IPS-20b (cell line): ENCODE measurements around the gene SNAI3.
"Not testable (repeated sequence)": the region's sequence is repeated elsewhere in the genome, so short reads cannot be mapped to it uniquely, and the experiment has no call there.

ENCODE experiments used
- H3K27ac ChIP-seq: one replicate; pipeline ENCODE4 v1.5.1; 2013; ENCODE audit warnings: low read length
- H3K27me3 ChIP-seq: 2 replicates; pipeline ENCODE4 v1.6.1; 2013; ENCODE audit warnings: mild to moderate bottlenecking, low read length, inconsistent platforms; ENCODE audit not compliant: insufficient read depth
- H3K36me3 ChIP-seq: 2 replicates; pipeline ENCODE4 v1.6.1; 2013; ENCODE audit warnings: low read depth, mild to moderate bottlenecking, inconsistent platforms, low read length, moderate library complexity; ENCODE audit not compliant: insufficient read depth
- H3K4me1 ChIP-seq: 2 replicates; pipeline ENCODE4 v1.6.1; 2013; ENCODE audit warnings: mild to moderate bottlenecking, control low read depth, inconsistent platforms, low read length, moderate library complexity; ENCODE audit not compliant: insufficient read depth
- H3K4me3 ChIP-seq: 2 replicates; pipeline ENCODE4 v1.5.1; 2013; ENCODE audit warnings: mild to moderate bottlenecking, low read length, inconsistent platforms
- H3K9ac ChIP-seq: 2 replicates; pipeline ENCODE4 v1.6.1; 2013; ENCODE audit warnings: low read depth, mild to moderate bottlenecking, inconsistent platforms, low read length, moderate library complexity
- H3K9me3 ChIP-seq: 2 replicates; pipeline ENCODE4 v1.6.1; 2013; ENCODE audit warnings: mild to moderate bottlenecking, low read depth, low read length, inconsistent platforms; ENCODE audit not compliant: insufficient read depth

The SNAI3 gene

DNA sequence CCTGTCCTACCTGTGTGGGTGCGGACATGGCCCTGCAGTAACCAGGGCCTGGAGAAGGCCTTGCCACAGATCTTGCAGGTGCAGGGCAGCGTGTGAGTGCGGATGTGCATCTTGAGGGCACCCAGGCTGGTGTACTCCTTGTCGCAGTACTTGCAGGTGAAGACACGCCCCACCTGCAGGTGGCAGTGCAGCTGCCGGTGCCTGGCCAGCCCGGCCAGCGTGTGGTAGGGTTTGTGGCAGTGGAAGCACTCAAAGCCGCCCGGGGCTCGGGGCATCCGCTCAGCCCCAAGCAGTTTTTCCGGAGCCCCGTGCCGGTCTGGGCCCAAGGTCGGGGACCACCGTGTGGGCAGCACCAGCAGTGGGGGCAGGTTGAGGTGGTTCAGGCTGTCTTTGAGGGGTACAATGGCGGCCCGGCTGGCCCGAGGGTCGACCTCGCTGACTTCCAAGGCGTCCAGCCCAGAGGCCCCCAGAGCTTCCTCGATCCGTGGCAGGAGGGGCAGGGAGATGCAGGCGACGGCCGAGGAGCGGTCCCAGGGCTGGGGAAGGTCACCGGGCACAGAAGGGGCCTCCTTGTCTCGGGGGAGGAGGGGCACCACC, 5.1 kb downstream of the SNAI3 start:
- Histone ChIP-seq H3K4me3 (no peak overlapping the region), H3K9ac (no peak overlapping the region), H3K27me3 (peaks cover 24% of the 10 kb centered on the region), H3K4me1 (peaks cover 5% of the 10 kb centered on the region; the same call in 1 of the 2 replicates), H3K36me3 (no peaks in the 10 kb centered on the region), H3K9me3 (no peaks in the 10 kb centered on the region), H3K27ac (no peak overlapping the region)

DNA sequence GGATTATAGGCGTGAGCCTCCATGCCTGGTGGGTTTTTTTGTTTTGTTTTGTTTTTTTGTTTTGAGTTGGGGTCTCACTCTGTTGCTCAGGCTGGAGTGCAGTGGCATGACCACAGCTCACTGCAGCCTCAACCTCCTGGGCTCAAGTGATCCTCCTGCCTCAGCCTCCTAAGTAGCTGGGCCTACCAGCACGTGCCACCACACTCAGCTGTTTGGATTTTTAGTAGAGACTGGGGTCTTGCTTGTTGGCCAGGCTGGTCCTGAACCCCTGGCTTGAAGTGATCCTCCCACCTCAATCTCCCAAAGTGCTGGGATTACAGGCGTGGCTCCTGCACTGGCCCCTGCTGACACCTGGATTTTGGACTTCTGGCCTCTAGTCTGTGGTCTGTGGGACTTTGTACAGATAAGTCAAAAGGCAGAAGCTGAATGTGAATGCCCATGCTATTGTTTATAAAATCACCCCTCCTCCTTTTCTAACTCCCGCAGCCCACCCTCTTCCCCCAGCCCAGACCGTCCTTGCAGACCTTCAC, 5.7 kb downstream of the SNAI3 start:
- Histone ChIP-seq H3K27me3 (peaks cover 19% of the 10 kb centered on the region), H3K27ac (no peak overlapping the region), H3K4me3 (no peak overlapping the region), H3K36me3 (no peaks in the 10 kb centered on the region), H3K9me3 (no peaks in the 10 kb centered on the region), H3K4me1 (peaks cover 4% of the 10 kb centered on the region; the same call in 1 of the 2 replicates), H3K9ac (no peak overlapping the region)

DNA sequence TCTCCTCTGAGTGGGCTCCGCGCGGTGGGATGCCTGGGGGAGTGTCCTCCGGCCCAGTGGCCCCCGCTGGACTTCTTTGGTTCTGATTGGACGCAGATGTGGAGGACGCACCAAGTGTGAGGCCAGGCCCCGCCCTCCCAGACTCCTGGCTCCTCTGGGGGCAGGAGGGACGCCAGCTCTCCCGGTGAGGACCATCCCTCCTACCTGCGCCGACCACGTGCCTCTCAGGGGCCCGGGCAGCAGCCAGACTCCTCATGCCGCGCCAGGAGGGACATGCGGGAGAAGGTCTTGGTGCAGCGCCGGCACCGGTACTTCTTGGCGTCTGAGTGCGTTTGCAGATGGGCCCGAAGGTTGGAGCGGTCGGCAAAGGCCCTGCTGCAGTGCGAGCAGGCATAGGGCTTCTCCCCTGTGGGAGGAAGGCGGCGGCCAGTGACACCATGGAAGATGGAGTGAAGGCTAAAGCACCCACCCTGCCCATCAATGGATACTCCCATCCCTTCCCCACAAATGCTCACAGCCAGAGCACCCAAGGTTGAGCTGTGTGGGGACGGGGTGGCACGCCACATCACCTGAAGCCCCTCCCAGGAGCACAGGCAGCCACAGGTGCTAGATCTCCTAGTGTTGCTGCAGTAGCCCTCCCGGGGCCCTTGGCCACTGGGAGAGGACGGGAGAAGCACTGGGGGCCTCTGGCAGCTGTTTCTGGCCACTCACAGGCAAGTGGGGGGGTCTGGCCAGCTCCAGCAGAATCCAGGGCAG, 7.9 kb downstream of the SNAI3 start:
- no peaks in the 10 kb centered on the region for H3K27me3 ChIP-seq
- no peak overlapping the region for H3K27ac ChIP-seq
- no peaks in the 10 kb centered on the region for H3K36me3 ChIP-seq
- H3K9me3 ChIP-seq = no peaks in the 10 kb centered on the region
- H3K4me3 ChIP-seq = no peak overlapping the region
- H3K4me1 ChIP-seq = no peaks in the 10 kb centered on the region
- H3K9ac ChIP-seq = no peak overlapping the region

DNA sequence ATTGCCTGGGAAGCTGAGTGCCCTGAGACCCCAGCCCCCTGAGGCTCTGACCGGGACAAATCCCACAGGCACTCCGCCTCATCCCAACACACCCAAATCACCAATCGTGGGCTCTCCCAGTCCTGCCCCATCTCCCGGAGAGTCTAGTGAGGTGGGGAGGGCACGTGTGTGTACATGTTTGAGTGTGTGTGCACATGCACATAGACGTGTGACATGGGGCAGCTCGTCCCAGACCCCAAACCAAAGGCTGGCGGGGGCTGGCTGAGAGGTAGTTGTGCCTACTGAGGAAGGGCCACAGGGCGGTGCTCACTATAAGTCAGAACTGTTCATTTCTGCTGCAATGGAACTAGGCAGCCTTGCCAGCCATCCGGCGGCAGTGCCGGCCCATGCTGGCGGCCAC, 8.6 kb downstream of the SNAI3 start:
- Histone ChIP-seq H3K27me3 (no peaks in the 10 kb centered on the region), H3K9ac (no peak overlapping the region), H3K4me3 (no peak overlapping the region), H3K4me1 (peaks cover 2% of the 10 kb centered on the region; the same call in 1 of the 2 replicates), H3K9me3 (no peaks in the 10 kb centered on the region), H3K36me3 (no peaks in the 10 kb centered on the region), H3K27ac (no peak overlapping the region)

DNA sequence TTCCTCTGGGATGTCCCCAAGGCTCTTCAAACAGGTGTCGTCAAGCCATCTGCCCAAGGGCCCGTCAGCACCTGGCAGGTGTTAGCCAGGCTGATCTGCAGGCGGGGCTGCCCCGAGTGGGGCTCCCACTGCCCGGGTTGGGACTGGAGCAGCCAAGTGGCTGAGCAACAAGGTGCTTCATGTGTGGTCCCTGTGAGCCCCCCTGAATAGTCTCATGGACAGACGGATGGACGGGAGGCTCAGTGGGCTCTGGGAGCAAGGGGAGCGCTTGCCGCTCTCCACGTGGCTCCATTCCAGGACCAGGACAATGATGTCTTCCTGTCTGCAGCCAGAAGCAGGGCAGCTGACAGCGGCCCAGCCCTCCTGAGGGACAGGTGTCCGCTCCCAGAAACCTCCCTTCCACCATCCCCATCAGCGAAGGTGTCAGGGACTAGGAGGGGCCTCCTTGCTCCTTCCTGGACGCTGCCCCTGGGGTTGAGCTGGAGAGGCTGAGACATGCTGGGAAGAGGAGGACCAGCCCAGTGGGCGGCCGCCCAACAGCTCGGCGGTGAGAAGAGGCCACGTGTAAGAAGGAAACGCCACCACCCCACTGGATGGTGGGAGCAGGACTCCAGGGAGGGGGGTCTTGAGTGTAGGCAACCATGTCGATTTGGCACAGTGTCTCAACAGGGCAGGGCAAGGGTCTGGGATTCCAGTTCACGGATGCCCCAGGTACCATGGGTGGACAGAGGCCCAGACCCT, 9.6 kb downstream of the SNAI3 start:
- Histone ChIP-seq H3K36me3 (no peaks in the 10 kb centered on the region), H3K27me3 (no peaks in the 10 kb centered on the region), H3K9ac (no peak overlapping the region), H3K9me3 (no peaks in the 10 kb centered on the region), H3K4me1 (peaks cover 2% of the 10 kb centered on the region; the same call in 1 of the 2 replicates), H3K4me3 (no peak overlapping the region), H3K27ac (no peak overlapping the region)

DNA sequence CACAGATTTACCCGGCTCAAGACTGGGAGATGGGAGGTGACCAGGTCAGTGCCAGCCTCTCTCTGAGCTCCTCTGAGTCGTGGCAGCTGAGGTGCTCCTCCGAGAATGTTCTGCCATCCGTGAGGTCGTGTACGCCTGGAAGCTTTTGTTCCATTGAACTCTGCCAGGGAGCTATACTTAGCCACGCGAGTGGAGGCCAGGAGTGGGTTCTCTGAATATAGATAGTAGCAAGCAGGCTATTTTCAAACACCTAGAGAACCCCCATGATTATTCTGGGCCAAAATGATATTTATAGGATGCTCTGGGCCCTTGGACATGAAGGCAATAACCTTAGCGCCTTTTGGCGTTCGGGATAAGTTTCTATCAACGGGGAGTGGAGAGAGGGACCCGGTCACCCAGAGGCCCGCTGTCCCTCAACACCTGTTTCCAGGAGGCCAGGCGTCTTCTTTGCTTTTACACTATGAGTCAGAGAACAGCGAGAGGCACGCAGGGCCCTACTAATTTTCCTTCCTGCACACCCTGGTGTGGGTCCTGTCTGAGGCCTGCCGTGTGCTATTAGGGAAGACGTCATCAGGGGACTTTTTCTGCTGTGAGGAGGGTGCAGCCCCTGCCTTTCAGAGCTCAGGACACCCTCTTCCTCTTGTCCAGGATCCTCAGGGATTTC, 12.5 kb downstream of the SNAI3 start:
- Histone ChIP-seq H3K36me3 (no peaks in the 10 kb centered on the region), H3K4me1 (peaks cover 2% of the 10 kb centered on the region; the same call in 1 of the 2 replicates), H3K27me3 (no peaks in the 10 kb centered on the region), H3K4me3 (no peak overlapping the region), H3K27ac (no peak overlapping the region), H3K9me3 (no peaks in the 10 kb centered on the region), H3K9ac (no peak overlapping the region)

DNA sequence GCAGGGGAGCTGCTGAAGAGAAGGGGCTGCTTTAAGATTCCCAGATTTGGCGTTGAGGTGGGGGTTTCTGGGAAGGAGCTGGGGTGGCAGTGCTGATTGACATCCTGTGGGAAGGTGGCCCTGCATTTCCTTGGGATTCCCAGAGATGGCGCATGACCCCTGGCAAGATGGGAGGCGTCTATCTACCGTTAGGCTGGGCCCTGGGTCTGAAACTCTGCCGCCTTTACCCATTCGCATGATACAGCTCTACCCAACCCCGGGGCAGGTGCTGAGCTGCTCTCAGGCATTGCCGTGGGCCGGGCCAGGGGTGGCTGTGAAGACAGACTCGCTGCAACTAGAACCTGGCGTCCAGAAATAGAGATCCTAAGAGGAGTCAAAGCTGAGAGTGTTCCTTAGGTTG, 13.5 kb downstream of the SNAI3 start:
- Histone ChIP-seq H3K27me3 (no peaks in the 10 kb centered on the region), H3K9me3 (no peaks in the 10 kb centered on the region), H3K27ac (no peak overlapping the region), H3K4me3 (no peak overlapping the region), H3K36me3 (no peaks in the 10 kb centered on the region), H3K4me1 (peaks cover 2% of the 10 kb centered on the region; the same call in 1 of the 2 replicates), H3K9ac (peak overlapping the region; percentile 45; the same call in 1 of the 2 replicates)

DNA sequence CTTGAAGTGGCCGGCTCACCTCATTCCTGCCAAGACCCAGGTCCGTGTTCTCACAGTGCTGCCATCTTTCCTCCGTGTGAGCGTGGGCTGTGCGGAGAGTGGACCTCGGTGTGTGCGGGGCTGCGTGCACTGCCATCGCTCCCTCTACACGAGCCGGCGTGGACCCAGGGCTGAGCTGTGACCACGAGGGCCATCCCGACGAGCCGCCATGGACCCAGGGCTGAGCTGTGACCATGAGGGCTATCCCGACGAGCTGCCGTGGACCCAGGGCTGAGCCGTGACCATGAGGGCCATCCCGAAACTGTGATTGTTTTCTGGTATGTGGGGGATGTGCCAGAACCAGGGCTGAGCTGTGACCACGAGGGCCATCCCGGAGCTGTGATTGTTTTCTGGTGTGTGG, 14.5 kb downstream of the SNAI3 start:
- Histone ChIP-seq H3K27ac (no peak overlapping the region), H3K9ac (no peak overlapping the region), H3K4me1 (peaks cover 2% of the 10 kb centered on the region; the same call in 1 of the 2 replicates), H3K27me3 (no peaks in the 10 kb centered on the region), H3K9me3 (no peaks in the 10 kb centered on the region), H3K36me3 (no peaks in the 10 kb centered on the region), H3K4me3 (no peak overlapping the region)

DNA sequence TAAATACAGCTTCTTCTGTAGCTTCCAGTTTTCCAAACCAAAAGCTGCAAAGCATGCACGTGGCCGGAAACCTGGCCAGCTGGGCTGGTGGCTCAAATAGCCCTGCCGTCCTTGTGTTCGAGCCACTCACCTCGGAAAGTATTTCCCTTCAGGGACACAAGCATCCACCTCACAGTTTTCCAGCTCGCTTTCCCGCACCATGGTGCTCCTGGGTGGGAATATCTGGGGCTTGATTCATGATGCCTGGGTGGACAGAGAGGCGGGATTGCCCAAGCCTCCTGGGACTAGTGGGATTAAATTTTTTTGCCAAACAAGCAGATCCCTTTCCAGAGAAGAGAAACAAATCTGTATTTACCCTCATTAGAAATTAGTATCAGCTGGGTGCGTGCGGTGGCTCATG, 16.3 kb downstream of the SNAI3 start:
- Histone ChIP-seq H3K4me1 (peaks cover 2% of the 10 kb centered on the region; the same call in 1 of the 2 replicates), H3K27ac (no peak overlapping the region), H3K27me3 (no peaks in the 10 kb centered on the region), H3K9ac (no peak overlapping the region), H3K4me3 (no peak overlapping the region), H3K9me3 (no peaks in the 10 kb centered on the region), H3K36me3 (no peaks in the 10 kb centered on the region)

DNA sequence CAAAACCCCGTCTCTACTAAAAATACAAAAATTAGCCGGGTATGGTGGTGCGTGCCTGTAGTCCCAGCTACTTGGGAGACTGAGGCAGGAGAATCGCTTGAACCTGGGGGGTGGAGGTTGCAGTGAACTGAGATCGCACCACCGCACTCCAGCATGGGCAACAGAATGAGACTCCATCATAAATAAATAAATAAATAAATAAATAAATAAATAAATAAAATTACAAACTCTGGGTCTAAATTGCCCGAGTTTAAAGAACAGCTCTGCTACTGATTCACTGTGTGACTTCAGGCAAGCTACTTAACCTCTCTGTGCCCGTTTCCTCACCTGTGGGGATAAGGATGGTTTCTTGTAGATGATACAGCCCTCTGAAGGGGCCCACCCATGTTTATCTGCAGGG, 16.8 kb downstream of the SNAI3 start:
- H3K9ac ChIP-seq, H3K27me3 ChIP-seq, H3K36me3 ChIP-seq, H3K9me3 ChIP-seq, H3K27ac ChIP-seq, H3K4me1 ChIP-seq, H3K4me3 ChIP-seq: not testable (repeated sequence)

DNA sequence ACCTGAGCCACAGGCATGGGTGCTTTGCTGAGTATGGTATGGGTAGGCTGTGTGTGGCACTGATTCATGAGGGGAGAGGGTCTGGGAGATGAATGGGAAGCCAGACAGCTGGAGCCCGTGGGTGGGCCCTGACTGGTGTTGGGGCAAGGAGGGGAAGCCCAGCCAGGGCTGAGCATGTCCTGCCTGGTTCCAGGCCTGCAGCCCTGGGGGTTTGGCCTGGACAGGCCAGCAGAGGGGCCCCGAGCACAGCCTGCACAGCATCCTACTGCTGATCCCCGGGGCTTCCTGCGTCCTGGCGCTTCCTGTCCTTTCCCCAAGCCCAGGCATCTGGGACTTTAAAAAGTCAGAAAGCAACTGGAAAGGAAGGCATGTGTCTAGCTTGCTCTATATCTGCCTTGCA, 18.8 kb downstream of the SNAI3 start:
- H3K4me3 ChIP-seq = no peak overlapping the region
- no peaks in the 10 kb centered on the region for H3K36me3 ChIP-seq
- no peaks in the 10 kb centered on the region; the same call in 1 of the 2 replicates for H3K4me1 ChIP-seq
- H3K27ac ChIP-seq = no peak overlapping the region
- H3K9me3 ChIP-seq = no peaks in the 10 kb centered on the region
- no peak overlapping the region for H3K9ac ChIP-seq
- H3K27me3 ChIP-seq = no peaks in the 10 kb centered on the region; the same call in 1 of the 2 replicates
